GM12878 (cell line): ENCODE results near the gene GLA. TPM values are rescaled to one million over a fixed set of nuclear protein-coding genes. Genes with fewer than 3 reads are reported as not detected.
A peak's percentile ranks its signal among the peaks of the same experiment; 100 is the strongest.

ENCODE experiments used
- ATAC-seq: fragments of 200-7000 bp; cut with Tn5 transposase; 3 replicates; pipeline ENCODE4 v1.9.1; 2020; ENCODE audit warnings: mild to moderate bottlenecking, moderate library complexity
- BruUV-seq: library from RNA; stranded (reverse); fragments of 400-500 nt; replicated peaks from 2 replicates; lab custom pipeline; 2021; lab: Mats Ljungman, UMichigan
- CTCF ChIA-PET: fragments of 300-600 bp; sonication (Branson Sonifier 250); formaldehyde crosslinking; extraction: SDS; loops from one replicate; lab custom pipeline; 2021; ENCODE audit warnings: inconsistent platforms; lab: Yijun Ruan, JAX
- POLR2A ChIA-PET: fragments of 350-600 bp; formaldehyde crosslinking; extraction: SDS; loops from one replicate; lab custom pipeline; 2021; ENCODE audit warnings: inconsistent platforms; lab: Charles Lee
- RAD21 ChIA-PET: fragments of 300-600 bp; sonication (Branson Sonifier 250); formaldehyde crosslinking; loops from one replicate; lab custom pipeline; 2023; ENCODE audit warnings: antibody characterized with exemption; ENCODE audit not compliant: unreplicated experiment; lab: Charles Lee
- SMC1A ChIA-PET: fragments of 300-600 bp; sonication (Branson Sonifier 250); formaldehyde crosslinking; loops from one replicate; lab custom pipeline; 2023; ENCODE audit not compliant: unreplicated experiment, uncharacterized antibody; lab: Charles Lee
- DNase-seq: peaks from one replicate; pipeline ENCODE4 v3.0.0-alpha.2; 2011; ENCODE audit warnings: low read depth, low spot score
- FAIRE-seq: peaks from 3 replicates; lab custom pipeline; 2011; peaks lifted over from hg19 to GRCh38; lab: Jason Lieb, UNC
- H2AFZ ChIP-seq: 2 replicates; pipeline ENCODE4 v1.6.0; 2011; ENCODE audit warnings: low read depth, low read length, control low read depth; ENCODE audit not compliant: control insufficient read depth
- H3K27ac ChIP-seq: 2 replicates; pipeline ENCODE4 v1.5.1; 2011; ENCODE audit warnings: control low read depth; ENCODE audit not compliant: control insufficient read depth, insufficient read depth
- H3K27me3 ChIP-seq, 2 experiments: replicated peaks in 1 of 2; 2 replicates each; pipeline versions ENCODE4 v1.6.0 to v1.6.1; 2011; ENCODE audit warnings: low read length in 1 of 2; ENCODE audit not compliant: control insufficient read depth in 2 of 2, insufficient read depth in 2 of 2
- H3K36me3 ChIP-seq, 2 experiments: 2 replicates each; pipeline ENCODE4 v1.5.1; 2011; ENCODE audit warnings: low read length in 1 of 2; ENCODE audit not compliant: control insufficient read depth in 2 of 2, insufficient read depth in 2 of 2
- H3K4me1 ChIP-seq: 2 replicates; pipeline ENCODE4 v1.6.1; 2011; ENCODE audit warnings: mild to moderate bottlenecking, low read length, moderate library complexity, mixed read lengths; ENCODE audit not compliant: control insufficient read depth, insufficient read depth
- H3K4me2 ChIP-seq: 2 replicates; pipeline ENCODE4 v1.6.0; 2011; ENCODE audit warnings: control low read depth; ENCODE audit not compliant: control insufficient read depth, insufficient read depth
- H3K4me3 ChIP-seq: fragments of 200-600 bp; sonication (generic); 2 replicates; pipeline ENCODE4 v1.5.1; 2016
- H3K79me2 ChIP-seq: 2 replicates; pipeline ENCODE4 v1.6.0; 2011; ENCODE audit warnings: low read length; ENCODE audit not compliant: control insufficient read depth, insufficient read depth
- H3K9ac ChIP-seq: 2 replicates; pipeline ENCODE4 v1.8.0; 2011; ENCODE audit warnings: low read length, control low read depth, mixed read lengths; ENCODE audit not compliant: control insufficient read depth, insufficient read depth
- H3K9me3 ChIP-seq: replicated peaks from 3 replicates; pipeline ENCODE4 v1.5.1; 2011; ENCODE audit warnings: mild to moderate bottlenecking, low read length; ENCODE audit not compliant: control insufficient read depth, insufficient read depth
- H4K20me1 ChIP-seq: 2 replicates; pipeline ENCODE4 v1.6.0; 2011; ENCODE audit not compliant: control insufficient read depth, insufficient read depth
- ATF7 ChIP-seq: fragments of 450-650 bp; IDR thresholded peaks from 2 replicates; pipeline ENCODE4 v1.6.1; 2016; ENCODE audit warnings: low read depth, mild to moderate bottlenecking
- BHLHE40 ChIP-seq, 2 experiments: fragments of 450-650 bp in 1 of 2; IDR thresholded peaks; 2 replicates each; pipeline ENCODE4 v1.6.1; 2011 to 2017; ENCODE audit warnings: low read depth in 2 of 2, borderline replicate concordance in 1 of 2, improper control_type of control experiment in 1 of 2, low read length in 1 of 2, mild to moderate bottlenecking in 1 of 2
- IRF5 ChIP-seq: fragments of 450-650 bp; IDR thresholded peaks from 2 replicates; pipeline ENCODE4 v1.6.1; 2017; ENCODE audit warnings: borderline replicate concordance
- NFXL1 ChIP-seq: fragments of 450-650 bp; IDR thresholded peaks from 2 replicates; pipeline ENCODE4 v1.6.1; 2017; ENCODE audit warnings: antibody characterized with exemption, mild to moderate bottlenecking, borderline replicate concordance
- NFYB ChIP-seq: IDR thresholded peaks from 2 replicates; pipeline ENCODE4 v1.6.1; 2011; ENCODE audit warnings: low read depth, mild to moderate bottlenecking, low read length, improper control_type of control experiment, moderate library complexity; ENCODE audit not compliant: insufficient read depth
- POU2F2 ChIP-seq: IDR thresholded peaks from 3 replicates; pipeline ENCODE4 v1.6.1; 2011; ENCODE audit warnings: low read depth, mild to moderate bottlenecking, low read length, borderline replicate concordance
- RAD51 ChIP-seq: fragments of 450-650 bp; IDR thresholded peaks from 2 replicates; pipeline ENCODE4 v1.6.1; 2016; ENCODE audit warnings: moderate library complexity, mild to moderate bottlenecking, inconsistent platforms
- SUZ12 ChIP-seq: fragments of 200-600 bp; sonication (generic); IDR thresholded peaks from one replicate; pipeline ENCODE4 v1.6.1; 2018; ENCODE audit warnings: antibody characterized with exemption, mild to moderate bottlenecking; ENCODE audit not compliant: unreplicated experiment
- TAF1 ChIP-seq: IDR thresholded peaks from 2 replicates; pipeline ENCODE4 v1.6.1; 2011; ENCODE audit warnings: mild to moderate bottlenecking, low read depth, low read length, borderline replicate concordance
- ZSCAN29 ChIP-seq: fragments of 450-650 bp; IDR thresholded peaks from 2 replicates; pipeline ENCODE4 v1.6.1; 2017; ENCODE audit warnings: mild to moderate bottlenecking, moderate library complexity
- WGBS: methylation state at CpG from one replicate; pipeline ENCODE4 v1.1.6; 2016; ENCODE audit warnings: low lambda C conversion rate; ENCODE audit not compliant: insufficient replicate concordance, insufficient coverage; ENCODE audit errors: missing lambda C conversion rate; 5-methylcytosine and 5-hydroxymethylcytosine counted together
- in situ Hi-C: fragments of 300-500 bp; cut with MboI; formaldehyde crosslinking; loops from 9 replicates; pipeline ENCODE4 v1.14.3; 2018; ENCODE audit warnings: mixed read lengths
- intact Hi-C: fragments of 100-400 bp; cut with micrococcal nuclease; formaldehyde crosslinking; loops from one replicate; pipeline ENCODE4 v1.14.2; 2022; ENCODE audit not compliant: unreplicated experiment
- polyA plus RNA-seq, 11 experiments: library from polyadenylated mRNA; depleted of rRNA in 4 of 11; unstranded in 6 of 11; stranded (reverse) in 5 of 11; fragments of >200 nt; fragmentation: Nextera tagmentation in 4 of 11; fragmentation: Illumina TruSeq in 1 of 11; extraction: Ambion mirVana in 4 of 11; extraction: Trizol in 1 of 11; gene quantifications; 1 replicate in 1 of 11; 2 replicates in 10 of 11; pipeline versions ENCODE4 v1.2.1 to v1.2.3, GENCODE V29; 2011 to 2016; ENCODE audit warnings: inconsistent platforms in 2 of 11, missing spikeins in 2 of 11, low read depth in 1 of 11
- total RNA-seq, 4 experiments: library from RNA; depleted of rRNA in 3 of 4; stranded (reverse); fragments of >200 nt in 3 of 4; fragmentation: Illumina TruSeq in 1 of 4; extraction: Trizol in 1 of 4; gene quantifications; 2 replicates each; pipeline versions ENCODE4 v1.2.1 to v1.2.3, GENCODE V29; 2013 to 2021
- TF ChIP-seq, protein P1 (sequence below): IDR thresholded peaks from 2 replicates; pipeline ENCODE4 v1.6.1; 2011; ENCODE audit warnings: borderline replicate concordance, low read depth, mild to moderate bottlenecking, moderate library complexity, mixed read lengths, low read length; ENCODE audit not compliant: insufficient read depth; ENCODE audit errors: extremely low read length
- TF ChIP-seq, protein P2 (sequence below): IDR thresholded peaks from 2 replicates; pipeline ENCODE4 v1.6.1; 2011; ENCODE audit warnings: low read depth, low read length, improper control_type of control experiment, borderline replicate concordance
- TF ChIP-seq, protein P3 (sequence below): IDR thresholded peaks from 2 replicates; pipeline ENCODE4 v1.6.1; 2012; ENCODE audit warnings: low read depth, low read length, improper control_type of control experiment
- TF ChIP-seq, protein P4 (sequence below): fragments of 450-650 bp; formaldehyde crosslinking; IDR thresholded peaks from 2 replicates; pipeline ENCODE4 v1.4.0; 2020; ENCODE audit warnings: mild to moderate bottlenecking, moderate library complexity

The GLA gene
- total and polyA plus RNA-seq, 10 of the 15 experiments (the other 5 are each of a cell fraction or from before 2014, with no cell fraction given): 23.8 to 66.4 (median 29.1) TPM

- Histone ChIP-seq H3K79me2 (peaks cover 48% of the 10 kb centered on the region), H3K27me3 (no peaks in the 10 kb centered on the region), H3K9ac (peak overlapping the region; percentile 48), H3K9me3 (no peaks in the 10 kb centered on the region), H4K20me1 (no peaks in the 10 kb centered on the region), H3K36me3 (no peaks in the 10 kb centered on the region; a peak in 1 of 4 replicates), H3K4me3 (peak overlapping the region; percentile 71), H2AFZ (peak overlapping the region; percentile 10; the same call in 1 of the 2 replicates), H3K4me1 (no peaks in the 10 kb centered on the region), H3K4me2 (peak overlapping the region; percentile 62), H3K27ac (peak overlapping the region; percentile 70)
- peak; percentile 60 for DNase-seq
- FAIRE-seq: peak; percentile 72
- no TSS peak for BruUV-seq
- RAD21 ChIA-PET: interaction anchor here (0.6 to 1.9 kb wide), 6 partner anchors 12 to 35 kb away, joined by 3 to 11 read pairs (median 4); partner anchors contain the start of gene TIMM8A
- POLR2A ChIA-PET: interaction anchor here (0.6 to 1.9 kb wide), 9 partner anchors 9 to 148 kb away, joined by 3 to 6 read pairs (median 4); partner anchors contain the start of genes GLA, HNRNPH2 and TIMM8A
- intact Hi-C loops (no loop called here), in situ Hi-C loops (no loop called here)
- CTCF ChIA-PET: interaction anchor here (0.6 to 1.2 kb wide), 9 partner anchors 8 to 96 kb away, joined by 3 to 6 read pairs (median 3); no protein-coding TSS in a partner anchor
- WGBS: 9% methylated on average over 4 of the region's 4 CpGs
- SMC1A ChIA-PET: interaction anchor here (0.8 to 1.5 kb wide), 7 partner anchors 9 to 35 kb away, joined by 3 to 6 read pairs (median 4); partner anchors contain the start of gene TIMM8A
- peak; percentile 75 for ATAC-seq
- TF ChIP-seq BHLHE40 (IDR thresholded peaks at IDR 0.05; ENCODE audit: borderline replicate concordance in 1 of 2, low read depth in 2 of 2, low read length in 1 of 2) (peak; percentile 72 to 78; a peak in 2 of 4 replicates), IRF5 (no peak), POU2F2 (peak; percentile 86; the same call in 1 of the 3 replicates), NFXL1 (no peak), SUZ12 (no peak), TAF1 (peak; percentile 27; the same call in 1 of the 2 replicates), NFYB (peak; percentile 66; the same call in 1 of the 2 replicates), ZSCAN29 (no peak), ATF7 (peak; percentile 18; the same call in 1 of the 2 replicates), RAD51 (peak; percentile 72)
- TF ChIP-seq, protein P1, sequence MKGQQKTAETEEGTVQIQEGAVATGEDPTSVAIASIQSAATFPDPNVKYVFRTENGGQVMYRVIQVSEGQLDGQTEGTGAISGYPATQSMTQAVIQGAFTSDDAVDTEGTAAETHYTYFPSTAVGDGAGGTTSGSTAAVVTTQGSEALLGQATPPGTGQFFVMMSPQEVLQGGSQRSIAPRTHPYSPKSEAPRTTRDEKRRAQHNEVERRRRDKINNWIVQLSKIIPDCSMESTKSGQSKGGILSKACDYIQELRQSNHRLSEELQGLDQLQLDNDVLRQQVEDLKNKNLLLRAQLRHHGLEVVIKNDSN: peak; percentile 17
- TF ChIP-seq, protein P2, sequence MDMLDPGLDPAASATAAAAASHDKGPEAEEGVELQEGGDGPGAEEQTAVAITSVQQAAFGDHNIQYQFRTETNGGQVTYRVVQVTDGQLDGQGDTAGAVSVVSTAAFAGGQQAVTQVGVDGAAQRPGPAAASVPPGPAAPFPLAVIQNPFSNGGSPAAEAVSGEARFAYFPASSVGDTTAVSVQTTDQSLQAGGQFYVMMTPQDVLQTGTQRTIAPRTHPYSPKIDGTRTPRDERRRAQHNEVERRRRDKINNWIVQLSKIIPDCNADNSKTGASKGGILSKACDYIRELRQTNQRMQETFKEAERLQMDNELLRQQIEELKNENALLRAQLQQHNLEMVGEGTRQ: peak; percentile 13; the same call in 1 of the 2 replicates
- TF ChIP-seq, protein P3, sequence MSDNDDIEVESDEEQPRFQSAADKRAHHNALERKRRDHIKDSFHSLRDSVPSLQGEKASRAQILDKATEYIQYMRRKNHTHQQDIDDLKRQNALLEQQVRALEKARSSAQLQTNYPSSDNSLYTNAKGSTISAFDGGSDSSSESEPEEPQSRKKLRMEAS: no peak
- TF ChIP-seq, protein P4, sequence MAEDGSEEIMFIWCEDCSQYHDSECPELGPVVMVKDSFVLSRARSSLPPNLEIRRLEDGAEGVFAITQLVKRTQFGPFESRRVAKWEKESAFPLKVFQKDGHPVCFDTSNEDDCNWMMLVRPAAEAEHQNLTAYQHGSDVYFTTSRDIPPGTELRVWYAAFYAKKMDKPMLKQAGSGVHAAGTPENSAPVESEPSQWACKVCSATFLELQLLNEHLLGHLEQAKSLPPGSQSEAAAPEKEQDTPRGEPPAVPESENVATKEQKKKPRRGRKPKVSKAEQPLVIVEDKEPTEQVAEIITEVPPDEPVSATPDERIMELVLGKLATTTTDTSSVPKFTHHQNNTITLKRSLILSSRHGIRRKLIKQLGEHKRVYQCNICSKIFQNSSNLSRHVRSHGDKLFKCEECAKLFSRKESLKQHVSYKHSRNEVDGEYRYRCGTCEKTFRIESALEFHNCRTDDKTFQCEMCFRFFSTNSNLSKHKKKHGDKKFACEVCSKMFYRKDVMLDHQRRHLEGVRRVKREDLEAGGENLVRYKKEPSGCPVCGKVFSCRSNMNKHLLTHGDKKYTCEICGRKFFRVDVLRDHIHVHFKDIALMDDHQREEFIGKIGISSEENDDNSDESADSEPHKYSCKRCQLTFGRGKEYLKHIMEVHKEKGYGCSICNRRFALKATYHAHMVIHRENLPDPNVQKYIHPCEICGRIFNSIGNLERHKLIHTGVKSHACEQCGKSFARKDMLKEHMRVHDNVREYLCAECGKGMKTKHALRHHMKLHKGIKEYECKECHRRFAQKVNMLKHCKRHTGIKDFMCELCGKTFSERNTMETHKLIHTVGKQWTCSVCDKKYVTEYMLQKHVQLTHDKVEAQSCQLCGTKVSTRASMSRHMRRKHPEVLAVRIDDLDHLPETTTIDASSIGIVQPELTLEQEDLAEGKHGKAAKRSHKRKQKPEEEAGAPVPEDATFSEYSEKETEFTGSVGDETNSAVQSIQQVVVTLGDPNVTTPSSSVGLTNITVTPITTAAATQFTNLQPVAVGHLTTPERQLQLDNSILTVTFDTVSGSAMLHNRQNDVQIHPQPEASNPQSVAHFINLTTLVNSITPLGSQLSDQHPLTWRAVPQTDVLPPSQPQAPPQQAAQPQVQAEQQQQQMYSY (CRISPR knock-in tag): no peak
Measured at GRCh38 chrX:101383679-101384205, 24.0 kb downstream of the GLA start.
